ENCODE measurements around the gene PZP.

GRCh38 chr12:9144730-9145106 is 63.5 kb downstream of the PZP start:
- no peak for TF ChIP-seq POLR2A (IDR thresholded peaks at IDR 0.05)
- TF ChIP-seq CTCF (IDR thresholded peaks at IDR 0.05) = no peak
- no peak for TF ChIP-seq POLR2AphosphoS5 (IDR thresholded peaks at IDR 0.05)
- no peak for TF ChIP-seq EP300 (IDR thresholded peaks at IDR 0.05)
